NCI-H146 treated with DMSO at 0.1 percent for 48 hours (cell line): Measurements from ENCODE around the gene PTPRN2.

Experiments
- DNase-seq: peaks from one replicate; lab custom pipeline; 2025; ENCODE audit not compliant: unreplicated experiment; lab: John Stamatoyannopoulos, UW

PTPRN2 gene

DNA sequence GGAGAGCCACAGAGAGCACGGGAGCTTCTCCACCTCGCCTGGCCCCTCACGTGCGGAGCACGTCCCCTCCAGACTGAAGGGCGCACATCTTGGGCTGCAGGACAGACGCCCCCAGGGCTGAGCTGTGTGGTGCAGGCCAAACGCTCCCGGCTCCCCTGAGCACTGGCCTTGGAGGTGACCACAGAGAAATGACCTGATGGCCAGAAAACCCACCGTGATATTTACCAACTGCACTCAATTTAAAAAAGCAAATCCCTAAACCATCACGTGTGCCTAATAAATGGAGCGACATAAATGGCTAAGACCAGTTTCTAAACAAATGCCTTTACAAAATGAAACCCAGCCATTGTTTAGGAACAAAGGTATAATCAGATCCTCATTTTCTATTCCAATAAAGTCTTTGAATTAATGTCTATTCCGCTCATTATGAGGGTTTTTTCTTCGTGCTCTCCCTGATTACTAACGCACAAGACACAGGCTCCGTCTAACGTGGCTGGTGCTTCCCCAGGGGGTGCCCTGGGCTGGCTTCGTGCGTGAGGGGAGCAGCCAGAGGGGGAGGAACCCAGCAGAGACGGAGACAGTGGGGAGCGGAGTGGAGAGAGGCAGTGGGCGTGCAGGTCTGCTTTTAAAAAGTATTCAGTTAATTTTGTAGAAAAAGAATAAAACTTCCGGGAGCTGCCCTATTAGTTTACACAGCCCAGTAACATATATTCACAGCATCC, 1060.5 kb downstream of the PTPRN2 start:
- peak; percentile 4 for DNase-seq

DNA sequence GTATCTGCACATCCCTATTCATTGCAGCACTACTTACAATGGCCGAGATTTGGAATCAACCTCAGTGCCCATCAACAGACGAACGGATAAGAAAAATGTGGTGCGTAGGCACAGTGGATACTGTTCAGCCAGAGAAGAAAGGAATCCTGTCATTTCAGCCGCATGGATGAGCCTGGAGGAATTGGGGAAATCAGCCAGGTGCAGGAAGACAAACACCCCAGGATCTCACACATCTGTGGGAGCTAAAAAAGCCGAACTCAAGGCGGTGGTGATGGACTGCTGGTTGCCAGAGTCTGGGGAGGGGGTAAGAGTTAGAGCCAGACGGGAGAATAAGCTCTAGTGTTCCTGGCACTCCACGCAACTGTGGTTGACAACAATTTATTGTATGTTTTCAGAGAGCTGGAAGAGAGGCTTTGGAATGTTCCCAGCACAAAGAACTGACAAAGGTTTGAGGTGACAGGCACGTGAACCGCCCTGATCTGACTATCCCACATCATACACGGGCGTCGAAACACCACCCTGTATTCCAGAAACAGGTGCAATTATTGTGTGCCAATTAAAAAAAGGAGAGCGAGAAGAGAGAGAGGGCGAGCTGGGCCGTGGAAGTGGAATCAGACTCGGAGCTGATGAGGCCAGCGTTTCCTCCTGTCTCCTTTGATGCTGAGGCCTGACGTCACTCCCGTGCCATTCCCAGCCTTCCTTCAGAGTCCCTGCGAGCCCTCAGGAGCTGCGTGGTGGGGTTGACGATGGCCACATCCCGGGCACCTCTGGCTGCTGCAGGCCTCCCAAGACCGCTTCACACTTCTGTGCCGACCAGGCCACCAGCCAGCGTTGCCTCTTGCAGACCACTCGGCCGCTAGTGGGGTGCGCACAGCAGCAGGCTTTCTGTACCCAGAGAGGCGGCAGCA, 1061.4 kb downstream of the PTPRN2 start:
- no peak for DNase-seq

DNA sequence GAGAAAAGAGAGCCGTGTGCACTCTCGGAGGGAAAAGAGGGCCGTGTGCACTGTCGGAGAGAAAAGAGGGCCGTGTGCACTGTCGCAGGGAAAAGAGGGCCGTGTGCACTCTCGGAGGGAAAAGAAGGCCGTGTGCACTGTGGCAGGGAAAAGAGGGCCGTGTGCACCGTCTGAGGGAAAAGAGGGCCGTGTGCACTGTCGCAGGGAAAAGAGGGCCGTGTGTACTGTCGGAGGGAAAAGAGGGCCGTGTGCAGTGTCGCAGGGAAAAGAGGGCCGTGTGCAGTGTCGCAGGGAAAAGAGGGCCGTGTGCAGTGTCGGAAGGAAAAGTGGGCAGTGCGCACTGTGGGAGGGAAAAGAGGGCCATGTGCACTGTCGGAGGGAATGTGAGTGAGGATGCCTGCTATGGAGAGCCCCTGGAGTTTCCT, 1062.1 kb downstream of the PTPRN2 start:
- no peak for DNase-seq

DNA sequence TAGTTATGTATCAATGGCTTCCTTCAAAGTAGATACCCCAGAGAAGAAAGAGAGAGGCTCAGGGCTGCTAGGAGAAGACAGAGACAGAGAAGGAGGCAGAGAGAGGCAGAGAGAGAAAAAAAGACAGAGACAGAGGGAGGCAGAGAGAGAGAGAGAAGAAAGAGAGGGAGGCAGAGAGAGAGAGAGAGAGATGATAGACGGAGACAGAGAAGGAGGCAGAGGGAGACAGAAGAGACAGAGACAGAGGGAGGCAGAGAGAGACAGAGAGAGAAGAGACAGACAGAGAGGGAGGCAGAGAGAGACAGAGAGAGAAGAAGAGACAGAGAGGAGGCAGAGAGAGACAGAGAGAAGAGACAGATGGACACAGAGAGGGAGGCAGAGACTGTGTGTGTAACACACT, 1062.9 kb downstream of the PTPRN2 start:
- DNase-seq, result no peak

DNA sequence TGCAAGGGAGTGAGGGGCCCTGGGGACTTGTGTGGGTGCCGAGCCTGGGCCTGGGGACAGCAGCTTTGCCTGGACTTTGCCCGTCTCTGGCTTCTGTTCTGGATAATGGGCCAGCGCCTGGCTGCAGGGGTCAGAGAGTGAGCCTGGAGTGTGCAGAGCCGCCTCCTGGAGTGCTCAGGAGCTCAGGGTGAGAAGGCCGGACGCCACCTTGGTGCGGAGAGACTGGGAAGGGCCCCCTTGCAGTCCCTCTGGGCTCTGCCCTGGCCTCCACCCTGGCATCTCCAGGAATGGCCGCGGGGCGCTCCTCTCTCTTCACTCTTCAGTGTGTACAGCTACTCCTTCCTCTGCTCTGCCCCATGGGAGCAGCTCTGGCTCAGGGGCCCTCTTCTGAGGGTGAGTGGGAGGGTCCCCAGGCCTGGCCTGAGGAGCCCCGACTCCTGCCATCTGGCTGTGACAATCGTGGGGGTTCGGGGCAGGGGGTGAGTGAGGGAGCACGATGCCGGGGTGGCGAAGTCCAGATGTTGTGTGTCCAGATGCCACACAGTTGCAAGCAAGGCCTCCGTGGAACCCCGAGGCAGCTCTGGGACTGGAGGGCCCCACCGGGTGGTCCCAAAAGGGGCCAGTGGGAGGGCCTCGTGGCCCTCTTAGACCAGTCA, 1063.7 kb downstream of the PTPRN2 start:
- no peak for DNase-seq

DNA sequence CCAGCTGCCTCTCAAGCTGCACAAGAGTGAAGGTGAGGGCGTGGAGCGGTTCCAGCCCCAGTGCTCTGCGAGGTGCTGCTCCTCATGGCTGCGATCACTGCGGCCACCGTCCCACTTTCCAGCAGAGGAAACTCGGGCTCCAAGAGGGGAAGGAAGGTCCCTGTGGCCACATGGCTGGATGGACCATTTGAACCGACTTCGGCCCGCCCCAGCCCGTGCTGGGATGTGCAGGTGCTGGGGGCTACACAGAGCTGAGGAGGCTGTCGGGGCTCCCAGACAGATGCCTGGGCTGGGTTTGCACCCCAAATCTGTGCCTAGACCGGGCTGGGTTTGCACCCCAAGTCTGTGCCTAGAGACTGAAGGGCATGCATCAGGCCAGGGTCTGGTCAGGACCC, 1064.3 kb downstream of the PTPRN2 start:
- no peak for DNase-seq

DNA sequence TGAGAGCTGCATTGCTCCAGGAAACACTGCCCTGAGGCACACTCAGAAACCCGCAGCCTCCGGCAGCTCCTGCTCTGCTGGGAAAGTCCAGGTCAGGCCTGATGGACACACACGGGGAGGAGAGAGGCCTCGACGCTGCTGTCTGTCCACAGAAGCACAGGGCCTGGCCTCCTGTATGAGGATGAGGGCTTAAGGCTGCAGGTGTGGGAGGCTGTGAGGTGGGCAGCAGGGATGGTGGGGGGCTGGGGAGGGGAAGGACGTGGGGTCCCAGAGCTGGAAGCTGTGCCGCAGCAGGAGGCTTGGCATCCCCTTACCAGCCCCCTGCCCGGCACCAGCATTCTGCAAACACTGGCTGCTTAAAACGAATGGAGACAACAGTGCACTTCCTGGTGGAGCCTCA, 1064.7 kb downstream of the PTPRN2 start:
- no peak for DNase-seq

DNA sequence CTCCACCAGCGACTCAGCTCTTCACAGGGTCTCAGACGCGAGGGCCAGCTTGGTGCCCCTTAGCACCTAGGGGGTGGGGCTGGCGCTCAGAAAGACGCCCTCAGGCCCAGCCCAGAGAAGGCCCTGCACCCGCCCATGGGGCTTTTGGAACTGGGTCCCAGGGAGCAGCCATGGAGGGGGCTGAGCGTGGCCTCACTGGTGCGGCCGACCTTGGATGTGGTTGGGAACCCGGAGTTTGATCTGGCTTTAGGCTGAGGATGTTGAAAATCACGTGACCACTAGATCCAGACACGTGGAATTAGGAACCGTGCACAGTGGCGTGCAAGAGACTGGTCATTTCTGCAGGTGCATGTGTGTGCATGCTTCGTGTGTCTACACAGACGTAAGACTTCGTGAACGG, 1065.4 kb downstream of the PTPRN2 start:
- no peak for DNase-seq

DNA sequence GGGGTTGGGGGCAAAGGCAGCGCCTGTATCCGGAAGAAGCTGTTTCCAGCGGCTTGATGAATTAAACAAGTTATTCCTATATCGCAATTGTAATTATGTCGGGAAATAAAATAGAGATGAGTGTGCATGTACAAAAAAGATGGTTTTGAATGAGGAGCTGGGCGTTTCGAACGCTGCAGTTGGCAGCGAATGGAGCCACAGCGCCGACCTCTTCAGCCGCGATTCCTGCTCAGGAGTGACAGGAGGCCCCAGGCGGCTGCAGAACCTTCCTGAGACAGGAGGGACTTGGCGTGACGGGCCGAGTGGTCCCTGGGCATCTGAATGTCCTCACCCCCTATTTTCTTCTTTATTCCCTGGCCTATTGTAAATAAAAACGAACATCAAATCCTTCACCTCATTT, 1065.9 kb downstream of the PTPRN2 start:
- DNase-seq, result no peak

DNA sequence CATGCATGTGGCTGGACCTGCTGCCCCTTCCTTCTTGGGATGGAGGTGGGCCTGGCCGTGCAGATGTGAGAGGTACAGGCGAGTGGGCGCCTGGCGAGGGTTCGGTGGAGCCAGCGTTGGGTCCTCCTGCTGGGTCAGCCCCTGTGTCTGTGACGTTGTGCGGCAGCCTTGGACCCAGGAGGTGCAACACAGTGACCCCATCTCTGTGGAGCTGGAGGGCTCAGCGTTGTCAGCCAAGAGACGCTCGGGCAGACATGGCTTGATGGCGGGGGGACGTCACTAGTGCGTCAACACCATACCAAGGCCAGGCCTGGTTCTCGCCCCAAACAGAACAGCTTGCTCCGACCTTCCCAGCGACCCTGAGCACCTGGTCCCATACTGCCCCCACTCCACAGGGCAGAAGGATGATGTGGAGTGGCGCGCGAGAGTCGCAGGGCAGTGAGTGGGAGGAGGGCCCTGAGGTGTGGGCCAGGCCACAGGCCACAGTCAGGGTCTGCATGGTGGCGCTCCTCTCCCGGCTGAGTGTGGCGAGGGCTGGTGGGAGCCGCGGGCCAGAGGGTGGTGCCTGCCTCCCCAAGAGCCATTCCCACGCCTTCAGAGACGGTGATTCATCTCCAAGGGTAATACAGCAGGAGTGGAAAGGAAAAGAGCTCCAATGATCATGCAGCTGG, 1066.4 kb downstream of the PTPRN2 start:
- DNase-seq, result no peak

DNA sequence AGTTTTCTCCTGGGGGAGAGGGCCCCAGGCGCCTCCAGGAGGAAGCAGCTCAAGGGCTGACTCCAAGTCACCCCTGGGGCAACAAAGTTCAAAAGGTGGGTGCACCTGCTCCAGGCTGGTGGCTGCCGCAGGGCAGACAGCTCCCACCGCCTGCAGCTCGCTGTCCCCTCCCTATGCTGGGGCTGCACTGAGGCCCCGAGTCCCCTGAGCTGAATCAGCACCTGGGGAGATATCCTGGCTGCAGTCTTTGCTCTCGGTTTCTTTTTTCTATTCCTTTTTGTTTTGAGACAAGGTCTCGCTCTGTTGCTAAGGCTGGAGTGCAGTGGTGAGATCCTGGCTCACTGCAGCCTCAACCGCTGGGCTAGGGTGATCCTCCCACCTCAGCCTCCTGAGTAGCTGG, 1067.4 kb downstream of the PTPRN2 start:
- DNase-seq, result no peak

DNA sequence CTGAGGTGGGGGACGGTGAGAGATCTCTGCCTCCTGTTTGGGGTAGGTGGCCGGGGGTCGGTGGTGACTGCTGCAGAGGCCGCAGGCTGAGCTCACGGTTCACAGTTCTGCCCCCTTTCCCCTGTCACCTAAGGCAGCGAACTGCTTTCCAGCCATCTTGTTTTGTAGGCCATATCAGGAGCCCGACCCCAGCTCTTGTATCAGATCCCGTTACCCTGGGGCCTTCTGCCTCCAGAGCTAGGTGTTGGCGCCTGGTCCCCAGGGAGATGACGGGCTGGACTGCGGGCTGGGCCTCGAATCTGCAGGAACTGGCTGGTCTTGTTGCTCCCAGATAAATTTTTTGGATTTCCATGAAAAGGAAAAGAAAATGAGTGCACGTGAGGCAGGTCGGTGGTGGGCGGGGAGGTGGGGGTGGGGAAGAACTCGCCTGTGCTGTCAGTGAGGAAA, 1067.8 kb downstream of the PTPRN2 start:
- no peak for DNase-seq

DNA sequence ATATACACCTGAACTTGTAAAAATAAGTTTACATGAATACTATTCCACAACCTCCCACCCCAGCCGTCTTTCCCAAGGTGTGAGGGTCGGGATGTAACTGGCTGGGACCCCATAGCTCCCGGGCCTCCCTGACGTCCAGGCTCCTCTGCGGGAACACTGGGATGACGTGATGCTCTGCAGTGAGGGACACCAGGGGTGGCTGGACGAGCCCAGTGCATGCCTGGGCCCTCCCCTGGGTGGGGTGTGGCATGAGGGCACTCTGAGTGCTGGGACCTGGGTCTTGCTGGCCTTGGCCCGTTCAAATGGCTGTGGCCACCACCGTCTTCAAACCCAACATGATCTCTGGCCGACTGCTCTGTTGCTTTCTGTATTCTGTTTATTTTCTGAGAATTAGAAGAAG, 1068.4 kb downstream of the PTPRN2 start:
- no peak for DNase-seq

DNA sequence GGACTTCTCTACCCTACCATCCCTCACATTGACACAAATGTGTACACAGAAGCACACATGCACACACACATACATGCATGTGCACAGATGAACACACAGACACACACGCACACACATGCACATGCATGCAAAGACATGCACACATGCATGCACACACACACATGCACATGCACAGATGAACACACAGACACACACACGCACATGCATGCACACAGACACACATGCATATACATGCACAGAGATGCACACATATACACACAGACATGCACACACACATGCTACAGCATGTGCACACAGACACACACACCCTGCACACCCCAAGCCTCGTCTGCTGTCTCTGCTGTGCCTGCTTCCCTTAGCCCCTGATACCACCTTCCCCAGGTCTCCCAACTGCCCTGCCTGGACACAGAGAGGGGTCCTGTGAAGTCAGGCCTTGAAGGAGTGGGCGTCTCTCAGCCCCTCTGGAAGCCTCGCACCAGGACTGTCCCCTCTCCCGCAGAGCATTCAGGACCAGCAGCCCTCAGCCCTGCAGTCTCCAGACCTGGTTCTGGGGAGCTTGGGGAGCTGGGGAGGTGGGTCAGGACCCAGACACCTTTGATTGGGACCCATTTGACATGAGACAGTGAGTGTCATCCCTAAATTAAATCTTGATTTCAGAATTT, 1069.0 kb downstream of the PTPRN2 start:
- DNase-seq, result no peak

DNA sequence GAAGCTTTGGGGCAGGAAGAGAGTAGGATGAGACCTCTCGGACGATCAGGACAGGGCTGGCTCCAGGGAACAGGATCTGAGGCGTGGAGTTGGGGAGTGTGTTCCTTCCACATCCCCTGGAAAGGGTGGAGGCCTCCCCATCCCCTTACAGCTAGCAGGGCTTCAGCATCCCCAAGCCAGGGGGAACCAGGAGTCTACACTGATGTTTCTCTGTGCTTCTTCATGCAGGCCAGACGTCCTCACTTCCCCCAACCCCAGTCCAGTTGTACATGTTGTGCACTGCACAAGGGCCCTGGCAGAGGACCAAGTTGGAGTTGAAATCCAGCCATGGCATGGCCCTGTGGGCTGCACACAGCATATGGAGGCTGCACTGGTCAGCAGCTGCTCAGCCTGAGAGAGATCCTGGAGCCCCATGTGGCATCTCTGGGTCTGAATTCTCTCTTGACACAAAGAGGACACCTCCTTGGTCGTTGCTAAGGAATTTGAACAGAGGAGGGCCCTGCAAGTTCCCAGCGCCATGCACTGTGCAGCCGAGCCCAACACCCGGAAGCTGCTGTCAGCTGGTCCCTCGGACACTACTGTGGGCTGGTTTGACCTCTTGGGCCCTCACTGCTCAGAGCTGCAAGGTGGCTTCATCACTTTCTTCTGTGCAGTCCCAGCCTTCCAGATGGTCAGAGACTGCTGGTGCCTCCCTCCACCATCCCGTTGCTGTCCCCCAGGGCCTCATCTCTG, 1069.7 kb downstream of the PTPRN2 start:
- no peak for DNase-seq

DNA sequence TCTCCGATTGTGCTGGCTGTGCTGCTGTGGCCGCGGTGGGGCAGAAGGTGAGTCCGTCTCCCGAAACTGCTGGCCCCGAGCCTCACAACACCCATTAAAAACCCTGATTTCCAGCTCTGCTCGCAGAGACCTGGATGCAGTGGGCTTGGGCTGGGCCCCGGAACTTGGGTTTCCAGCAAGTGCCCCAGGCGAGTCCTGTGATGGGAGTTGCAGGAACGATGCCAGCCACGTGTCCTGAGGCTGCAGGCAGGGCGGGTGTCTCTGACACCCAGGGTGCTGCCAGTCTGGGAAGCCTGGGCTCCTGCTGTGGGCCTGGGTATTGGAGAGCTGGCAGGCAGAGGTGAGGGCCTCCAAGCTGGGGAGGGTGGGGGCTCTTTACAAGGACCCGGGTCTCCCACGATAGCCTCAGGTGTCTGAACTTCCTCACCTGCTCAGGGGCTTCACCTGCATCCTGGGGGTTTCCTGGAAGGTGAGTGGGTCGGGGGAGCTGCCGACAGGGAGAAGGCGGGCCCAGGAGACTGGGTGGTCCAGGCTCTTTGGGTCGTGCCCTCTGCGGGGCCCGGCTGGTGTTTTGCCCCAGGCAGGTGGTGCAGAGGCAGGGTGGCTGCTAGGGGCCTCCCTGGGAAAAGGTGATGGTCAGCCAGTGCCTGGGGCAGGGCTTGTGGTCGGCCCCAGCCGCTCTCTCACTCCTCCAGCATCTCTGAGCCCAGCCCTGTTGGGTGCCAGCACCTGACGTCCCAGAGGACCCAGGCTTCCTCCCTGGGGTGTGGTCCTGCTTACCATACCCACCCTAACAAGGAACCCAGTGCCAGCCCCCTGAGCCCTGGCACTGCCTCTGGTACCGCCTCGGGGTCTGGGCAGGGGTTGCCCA, 1070.5 kb downstream of the PTPRN2 start:
- no peak for DNase-seq

DNA sequence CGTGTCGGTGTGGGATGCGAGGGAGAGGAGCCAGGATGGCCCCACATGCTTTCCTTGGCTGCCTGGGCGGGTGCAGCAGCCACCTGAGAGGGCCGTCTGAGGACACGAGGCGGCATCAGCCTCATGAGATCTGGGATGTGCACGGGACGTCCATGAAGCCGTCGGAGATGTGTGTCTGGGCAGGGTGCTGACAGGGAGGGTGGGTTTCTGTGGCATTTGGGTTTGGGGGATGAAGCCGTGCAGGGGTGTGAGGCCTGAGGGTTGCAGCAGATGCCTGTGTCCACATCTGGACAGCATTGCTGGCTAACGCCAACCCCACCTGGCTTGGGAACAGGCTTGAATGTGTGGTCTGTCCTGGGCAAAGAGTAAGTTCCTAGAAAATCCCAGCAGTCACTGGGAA, 1071.3 kb downstream of the PTPRN2 start:
- no peak for DNase-seq

DNA sequence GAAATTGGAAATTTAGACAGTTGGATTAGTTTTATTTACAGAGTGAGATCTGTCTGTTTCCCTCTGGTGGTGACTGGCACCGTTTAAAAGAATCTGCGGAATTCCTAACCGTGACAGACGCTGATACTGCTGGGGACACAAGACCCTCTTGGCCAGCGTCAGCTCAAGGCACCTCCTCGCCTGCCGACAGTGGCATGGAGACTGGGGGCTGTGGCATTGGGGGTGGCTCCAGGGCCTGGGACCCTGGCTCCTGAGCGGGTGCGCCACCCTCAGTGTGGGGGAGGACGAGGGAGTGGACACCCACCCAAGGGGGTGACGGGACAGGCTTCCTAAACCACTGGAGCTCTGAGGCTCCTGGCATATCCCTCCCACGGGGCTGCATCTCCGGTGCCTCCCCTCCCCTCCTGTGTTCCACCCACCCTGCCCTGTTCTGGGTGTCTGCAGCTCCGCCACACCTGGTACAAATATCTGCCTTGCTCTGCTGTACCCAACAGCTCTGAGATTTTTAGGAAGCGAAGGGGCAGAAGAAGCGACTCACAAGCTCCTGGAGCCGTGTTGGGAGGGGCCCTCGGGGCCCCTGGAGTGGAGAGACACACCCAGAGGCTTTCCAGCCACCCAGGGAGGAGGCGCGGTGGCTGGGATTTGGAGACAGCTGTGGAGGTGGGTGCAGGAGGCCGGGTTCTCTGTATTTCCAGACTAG, 1072.1 kb downstream of the PTPRN2 start:
- no peak for DNase-seq
